ENCODE measurements around the gene MROH2A.

GRCh38 chr2:233845301-233846060, 67.4 kb downstream of the MROH2A start:
- TF ChIP-seq CTCF (IDR thresholded peaks at IDR 0.05): no peak
- no peak for TF ChIP-seq POLR2A (IDR thresholded peaks at IDR 0.05)

Measured in prostate gland (tissue), 2 donors.